Measurements from ENCODE around the gene CEP95. TPM values are rescaled to one million over a fixed set of nuclear protein-coding genes. Genes with fewer than 3 reads are reported as not detected.

Gene CEP95
- total and polyA plus RNA-seq, 2 of the 13 experiments (the other 11 are each of a cell fraction or from before 2014, with no cell fraction given): 65.9 to 68.8 TPM

- peaks cover 33% of the 10 kb centered on the region for H3K79me2 ChIP-seq (ENCODE audit: insufficient read depth, low read length)
- DNase-seq (ENCODE audit: low spot score): no peak
- BruUV-seq (replicated peaks): no TSS peak
- peaks cover 26% of the 10 kb centered on the region for H3K4me1 ChIP-seq (ENCODE audit: insufficient read depth, low read length)
- no peaks in the 10 kb centered on the region for H3K9me3 ChIP-seq (ENCODE audit: low read length)
- no peak for ATAC-seq
- ChIA-PET CTCF (ENCODE audit: low intra/inter-chr PET ratio, low total read pairs) (interaction anchor here (1.2 to 4.8 kb wide), 2 partner anchors 72 to 171 kb away, joined by 4 to 57 read pairs; no protein-coding TSS in a partner anchor), POLR2A (interaction anchor here (7.3 kb wide), 1 partner anchor 14 kb away, joined by 202 read pairs; the partner anchor contains the start of genes CEP95 and DDX5)
- H3K27me3 ChIP-seq (ENCODE audit: control insufficient read depth in 1 of 2, insufficient read depth in 2 of 2, low read length in 2 of 2): no peaks in the 10 kb centered on the region; a peak in 1 of 5 replicates
- intact Hi-C loops (cut with micrococcal nuclease; ENCODE audit: unreplicated experiment) (loop anchor here (1.0 to 10.0 kb wide), 3 partner anchors 72 to 337 kb away; no protein-coding TSS in a partner anchor), in situ Hi-C loops (cut with HindIII; ENCODE audit: extremely low pct_ligation_motif_present, low pct_unique_long_range_greater_than_20kb) (loop anchor here (5.0 to 10.0 kb wide), 2 partner anchors 70 to 187 kb away; no protein-coding TSS in a partner anchor)
- no peak overlapping the region for H3K9ac ChIP-seq (ENCODE audit: insufficient read depth, low read depth, low read length)
- TF ChIP-seq ZNF264 (CRISPR knock-in tag; IDR thresholded peaks at IDR 0.05): no peak
- peak; percentile 92 for TF ChIP-seq MAFF (IDR thresholded peaks at IDR 0.05; ENCODE audit: low read depth, low read length)
- 0 out of 2 replicates have a peak, but pooled peaks have one; percentile 32 for TF ChIP-seq NFE2L2 (IDR thresholded peaks at IDR 0.05; ENCODE audit: low read length)
- peak; percentile 90 to 91 for TF ChIP-seq MAFK (conservative IDR thresholded peaks at IDR 0.05 in 1 of 2, IDR thresholded peaks at IDR 0.05 in 1 of 2; ENCODE audit: low read length in 2 of 2)
- peaks cover 10 to 32% of the 10 kb centered on the region in 2 experiments for H3K36me3 ChIP-seq (replicated peaks in 1 of 2; ENCODE audit: control insufficient read depth in 1 of 2, insufficient read depth in 2 of 2, low read length in 2 of 2)
- H3K4me2 ChIP-seq (ENCODE audit: low read depth, low read length): no peak overlapping the region
- H2AFZ ChIP-seq (ENCODE audit: low read length): no peak overlapping the region
- no peak for FAIRE-seq
- no peak overlapping the region for H3K27ac ChIP-seq (ENCODE audit: extremely low read length, insufficient read depth, low read length)
- H4K20me1 ChIP-seq (ENCODE audit: insufficient read depth, low read length): peaks cover 3% of the 10 kb centered on the region; the same call in 1 of the 2 replicates
- WGBS (ENCODE audit: low lambda C conversion rate): 92% methylated on average over 3 of the region's 3 CpGs
- H3K4me3 ChIP-seq (replicated peaks in 1 of 3; ENCODE audit: insufficient read depth in 1 of 3, low read depth in 2 of 3, low read length in 3 of 3): no peak overlapping the region
These were observed 14.8 kb upstream of the CEP95 start for GRCh38 chr17:64491994-64492393.

GRCh38 chr17:64492481-64493109, 14.2 kb upstream of the CEP95 start:
- in situ Hi-C loops (cut with HindIII; ENCODE audit: extremely low pct_ligation_motif_present, low pct_unique_long_range_greater_than_20kb): loop anchor here (5.0 to 10.0 kb wide), 2 partner anchors 70 to 188 kb away; no protein-coding TSS in a partner anchor
- DNase-seq (ENCODE audit: low spot score) (no peak), ATAC-seq (no peak), FAIRE-seq (no peak)
- no peak overlapping the region for H3K4me2 ChIP-seq (ENCODE audit: low read depth, low read length)
- H3K79me2 ChIP-seq (ENCODE audit: insufficient read depth, low read length): peaks cover 33% of the 10 kb centered on the region
- 95% methylated on average over 6 of the region's 6 CpGs for WGBS (ENCODE audit: low lambda C conversion rate)
- H3K27ac ChIP-seq (ENCODE audit: extremely low read length, insufficient read depth, low read length): no peak overlapping the region
- ChIA-PET POLR2A (interaction anchor here (7.3 kb wide), 1 partner anchor 14 kb away, joined by 202 read pairs; the partner anchor contains the start of genes CEP95 and DDX5), CTCF (ENCODE audit: low intra/inter-chr PET ratio, low total read pairs) (interaction anchor here (4.8 kb wide), 1 partner anchor 73 kb away, joined by 57 read pairs; no protein-coding TSS in a partner anchor)
- peaks cover 10 to 32% of the 10 kb centered on the region in 2 experiments for H3K36me3 ChIP-seq (replicated peaks in 1 of 2; ENCODE audit: control insufficient read depth in 1 of 2, insufficient read depth in 2 of 2, low read length in 2 of 2)
- H3K9me3 ChIP-seq (ENCODE audit: low read length): no peaks in the 10 kb centered on the region
- intact Hi-C loops (cut with micrococcal nuclease; ENCODE audit: unreplicated experiment): loop anchor here (10.0 kb wide), 2 partner anchors 168 to 338 kb away; no protein-coding TSS in a partner anchor
- no TSS peak for BruUV-seq (replicated peaks)
- peaks cover 30% of the 10 kb centered on the region for H3K4me1 ChIP-seq (ENCODE audit: insufficient read depth, low read length)
- no peaks in the 10 kb centered on the region; a peak in 1 of 5 replicates for H3K27me3 ChIP-seq (ENCODE audit: control insufficient read depth in 1 of 2, insufficient read depth in 2 of 2, low read length in 2 of 2)
- H4K20me1 ChIP-seq (ENCODE audit: insufficient read depth, low read length): peaks cover 3% of the 10 kb centered on the region; the same call in 1 of the 2 replicates
- no peak overlapping the region for H3K9ac ChIP-seq (ENCODE audit: insufficient read depth, low read depth, low read length)
- H3K4me3 ChIP-seq (replicated peaks in 1 of 3; ENCODE audit: insufficient read depth in 1 of 3, low read depth in 2 of 3, low read length in 3 of 3): no peak overlapping the region
- no peak overlapping the region for H2AFZ ChIP-seq (ENCODE audit: low read length)
- TF ChIP-seq ARID3A (IDR thresholded peaks at IDR 0.05; ENCODE audit: low read depth, low read length) (peak; percentile 71; the same call in 1 of the 2 replicates), RBM39 (IDR thresholded peaks at IDR 0.05; ENCODE audit: low read depth, low read length, poor library complexity, severe bottlenecking) (no peak), MAFK (conservative IDR thresholded peaks at IDR 0.05 in 1 of 2, IDR thresholded peaks at IDR 0.05 in 1 of 2; ENCODE audit: low read length in 2 of 2) (0 out of 4 replicates have a peak, but pooled peaks have one; percentile 11 to 30), HOMEZ (CRISPR knock-in tag; IDR thresholded peaks at IDR 0.05; ENCODE audit: low read depth) (0 out of 2 replicates have a peak, but pooled peaks have one; percentile 10), RBFOX2 (IDR thresholded peaks at IDR 0.05; ENCODE audit: low read depth, low read length) (0 out of 2 replicates have a peak, but pooled peaks have one; percentile 23), ATF6 (CRISPR knock-in tag; conservative IDR thresholded peaks at IDR 0.05) (no peak), CEBPB (IDR thresholded peaks at IDR 0.05; ENCODE audit: borderline replicate concordance, low read depth, low read length) (peak; percentile 80)

Measured in HepG2 (cell line).